Superior temporal gyrus (tissue), 1 donor: ENCODE data around the gene SH2D7.

ENCODE experiments used
- DNase-seq: peaks from one replicate; pipeline ENCODE4 v3.0.0-alpha.2; 2016; ENCODE audit errors: extremely low spot score

The SH2D7 gene

DNA sequence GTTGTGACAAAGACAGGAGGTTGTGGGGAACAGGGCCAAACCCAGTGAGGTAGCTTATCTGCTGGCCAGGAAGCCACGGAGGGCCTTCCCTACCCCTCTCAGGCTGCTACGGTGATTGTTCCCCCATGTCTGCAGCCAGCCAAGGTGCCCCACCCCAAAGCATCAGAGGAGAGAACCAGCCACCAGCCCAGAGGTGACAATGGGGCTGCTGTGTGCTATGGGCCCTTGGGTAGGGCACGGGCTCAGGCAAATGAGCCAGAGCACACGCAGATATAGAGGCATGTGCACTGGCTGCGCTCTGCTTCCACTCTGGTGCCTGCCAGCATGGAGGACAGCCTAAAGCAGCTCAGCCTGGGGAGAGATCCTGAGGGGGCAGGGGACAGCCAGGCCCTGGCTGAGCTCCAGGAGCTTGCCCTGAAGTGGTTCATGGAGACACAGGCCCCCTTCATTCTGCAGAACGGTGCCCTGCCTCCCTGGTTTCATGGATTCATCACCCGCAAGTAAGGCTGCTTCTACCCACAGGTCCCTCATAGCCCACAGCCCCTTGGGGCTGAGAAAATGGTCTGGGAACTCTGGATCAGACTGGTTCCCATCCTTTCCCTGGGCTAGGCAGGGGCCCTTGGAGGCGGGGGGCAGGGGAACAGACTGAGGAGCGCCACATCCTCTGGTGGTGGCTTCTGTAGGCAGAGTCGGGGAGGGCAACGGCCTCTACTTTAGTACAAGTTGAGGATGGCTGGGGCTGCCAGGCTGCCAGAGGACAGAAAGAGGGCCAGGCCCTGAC, at the start of gene SH2D7:
SH2D7 (plus strand) TSS at position 301 of the 781 bp plus-strand sequence; CDS start at position 325, 24 bp downstream.
- DNase-seq = no peak

DNA sequence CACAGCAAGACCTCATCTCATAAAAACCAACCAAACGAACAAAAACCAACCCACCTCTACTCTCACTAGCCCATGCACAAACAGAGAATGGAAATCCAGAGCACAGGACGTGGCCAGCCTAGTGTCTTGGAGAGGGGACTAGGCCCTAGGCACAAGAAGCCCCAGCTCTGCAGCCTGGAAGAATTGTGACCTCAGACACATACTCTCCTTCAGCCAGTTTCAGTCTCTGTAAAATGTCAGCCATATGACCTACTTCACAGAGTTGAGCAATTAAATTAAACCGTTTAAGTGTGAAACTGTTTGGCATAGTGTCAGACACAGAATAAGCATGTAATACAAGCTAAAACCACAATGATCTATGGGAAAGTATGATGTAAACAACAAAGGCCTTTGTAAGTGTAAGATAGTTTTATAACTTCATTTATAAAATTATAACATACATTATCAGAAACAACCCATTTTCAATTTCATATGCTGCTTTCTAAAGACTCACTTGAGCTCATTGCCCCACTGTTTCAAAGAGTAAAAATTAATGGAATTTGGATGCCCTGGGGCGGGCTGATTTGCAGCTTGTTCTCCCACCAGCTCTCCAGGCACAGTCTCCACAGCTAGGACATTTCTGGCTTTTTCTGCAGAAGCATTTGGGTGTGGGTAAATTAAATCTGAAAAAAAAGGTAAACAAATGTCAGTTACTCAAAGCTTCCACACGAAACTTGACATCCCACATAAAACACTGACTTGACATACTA, 47.8 kb upstream of the SH2D7 start:
- no peak for DNase-seq

DNA sequence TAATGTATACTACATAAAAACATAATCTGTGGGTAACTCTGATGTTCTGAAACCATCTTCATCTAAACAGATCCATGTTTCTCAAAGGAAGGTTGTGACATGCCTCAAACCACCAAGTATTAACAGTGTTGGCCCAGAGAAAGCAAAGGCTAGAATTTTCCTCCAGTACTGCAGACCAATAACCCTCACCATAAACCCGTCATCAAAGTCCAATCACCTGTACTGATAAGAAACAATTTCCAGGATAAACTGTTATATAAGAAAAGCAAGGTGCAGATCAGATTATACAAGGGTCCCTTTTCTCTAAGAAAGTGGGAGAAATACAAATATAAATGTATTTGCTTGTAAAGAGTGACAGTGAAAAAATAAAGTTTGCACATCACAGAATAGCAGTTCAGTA, 47.2 kb upstream of the SH2D7 start:
- no peak for DNase-seq

DNA sequence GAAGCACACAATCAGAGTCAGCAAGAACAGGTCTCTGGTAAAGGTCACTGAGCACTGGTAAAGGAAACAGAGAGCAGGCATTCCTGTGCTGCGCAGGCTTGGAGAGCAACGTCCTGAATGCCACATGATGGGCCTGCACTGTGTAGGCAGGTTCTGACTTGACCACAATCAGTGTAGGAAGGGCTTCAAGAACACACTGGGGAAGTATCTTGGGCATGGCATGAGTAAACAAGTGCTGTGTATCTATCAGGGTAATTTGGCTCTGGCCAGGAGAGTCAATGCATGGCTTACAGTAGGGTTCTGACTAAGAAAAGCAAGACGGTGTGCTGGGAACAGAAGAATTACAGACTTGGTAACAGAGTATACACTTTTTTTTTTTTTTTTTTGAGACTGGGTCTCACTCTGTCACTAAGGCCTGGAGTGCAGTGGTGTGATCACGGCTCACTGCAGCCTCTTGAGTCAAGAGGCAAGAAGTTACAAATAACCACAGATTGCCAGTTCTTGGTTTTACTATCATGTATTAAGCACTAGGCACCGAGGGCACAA, 45.5 kb upstream of the SH2D7 start:
- no peak for DNase-seq

DNA sequence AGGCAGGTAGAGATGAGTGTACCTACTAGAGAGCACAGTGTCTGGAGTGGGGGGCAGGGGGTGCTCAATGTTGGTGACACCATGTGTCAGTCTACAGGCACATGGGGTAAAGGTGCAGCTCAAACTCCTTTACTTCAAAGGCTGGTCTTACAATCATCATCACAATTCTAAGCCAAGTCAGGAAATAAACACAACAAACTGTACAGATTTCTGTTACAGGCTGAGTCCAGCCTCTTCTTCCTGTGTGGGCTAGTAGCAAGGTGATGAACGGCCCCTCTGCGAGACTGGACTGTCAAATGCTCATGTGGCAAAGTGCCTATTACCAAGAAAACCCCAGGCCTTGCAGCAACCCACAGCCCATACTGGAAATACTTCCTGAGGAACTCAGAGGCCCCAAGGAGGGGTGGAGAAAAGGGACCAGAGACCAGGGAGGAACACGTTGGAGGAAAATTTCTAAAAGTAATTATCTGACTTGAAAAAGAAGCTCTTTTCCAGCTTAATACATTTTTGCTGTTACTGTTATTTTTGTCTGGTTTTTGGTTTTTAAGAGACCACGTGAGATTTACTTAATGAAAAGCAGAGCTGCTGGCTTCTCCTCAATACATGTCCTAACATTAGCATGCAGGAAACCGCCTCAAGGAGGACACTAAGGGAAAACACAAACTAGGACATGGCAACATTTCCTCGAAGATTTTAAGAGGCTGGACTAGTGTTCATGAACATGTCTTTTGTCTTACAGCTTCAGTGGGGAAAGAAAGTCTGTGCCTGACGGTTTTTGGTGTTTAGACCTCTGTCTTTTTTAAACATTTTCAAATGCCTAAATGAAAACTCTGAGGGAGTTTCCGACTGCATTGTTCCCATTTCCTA, 44.4 kb upstream of the SH2D7 start:
- no peak for DNase-seq

DNA sequence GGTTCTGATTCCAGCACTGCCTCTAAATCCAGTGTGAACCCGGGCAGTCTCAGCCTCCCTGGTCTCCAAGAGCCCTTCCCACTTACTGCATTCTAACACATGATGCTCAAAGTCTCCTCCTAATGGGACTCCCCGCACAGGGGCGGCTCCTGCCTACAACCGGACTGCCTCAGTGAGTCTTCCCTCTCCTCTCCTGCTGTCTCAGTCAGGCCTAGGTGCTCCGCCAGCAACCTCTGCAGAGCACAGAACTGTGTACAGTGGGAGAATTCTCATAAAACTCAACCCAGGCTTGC, 43.8 kb upstream of the SH2D7 start:
- no peak for DNase-seq

DNA sequence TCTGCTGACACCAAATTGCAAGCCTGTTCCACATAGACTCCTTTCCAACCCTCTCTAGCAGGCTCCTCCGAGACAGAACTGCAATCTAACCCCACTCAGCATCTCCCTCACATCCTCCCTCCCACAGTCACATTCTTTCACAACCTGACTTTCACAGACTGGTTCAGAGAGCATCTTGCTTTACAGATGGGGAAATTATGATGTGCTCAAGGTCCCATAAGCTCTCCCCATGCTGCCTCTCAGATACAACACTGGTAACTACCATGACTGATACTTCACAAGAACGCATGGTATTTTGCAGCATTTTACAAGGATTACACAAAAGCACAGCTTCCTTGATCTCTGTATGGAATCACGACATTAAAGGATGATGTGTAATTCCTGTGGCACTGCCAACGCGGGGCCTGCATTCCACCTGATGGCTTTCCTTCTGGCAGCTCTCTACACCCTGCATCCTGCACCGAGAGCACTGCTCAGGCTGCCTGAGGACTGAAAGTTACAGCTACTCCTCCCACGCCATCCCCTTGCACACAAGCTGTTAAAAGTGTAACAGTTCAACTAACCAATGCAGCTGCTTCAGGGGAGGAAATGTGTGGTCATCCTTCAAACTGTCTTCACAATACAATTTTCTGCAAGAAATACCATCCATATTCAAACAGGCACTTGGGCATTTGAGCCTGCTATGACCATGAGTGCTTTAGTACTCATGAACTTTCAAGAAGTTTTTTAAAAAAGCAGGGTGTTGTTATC, 42.5 kb upstream of the SH2D7 start:
- DNase-seq = no peak

DNA sequence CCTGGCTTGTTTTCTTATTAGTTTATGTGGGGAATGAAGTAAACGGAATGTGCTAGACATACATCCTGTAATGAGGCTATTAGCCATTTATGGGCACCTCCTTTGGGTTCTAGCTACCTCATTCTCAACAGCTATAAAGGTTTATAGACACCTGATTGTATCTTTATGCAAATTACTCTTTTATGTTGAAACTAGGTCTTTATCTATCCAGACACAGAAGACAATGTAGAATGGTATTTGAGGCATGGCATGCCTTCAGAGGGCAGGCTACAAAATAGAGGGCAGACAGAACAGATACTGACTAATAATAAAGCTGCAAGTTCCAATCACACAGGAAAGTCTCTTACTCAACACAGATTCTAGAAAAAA, 41.9 kb upstream of the SH2D7 start:
- DNase-seq = no peak

DNA sequence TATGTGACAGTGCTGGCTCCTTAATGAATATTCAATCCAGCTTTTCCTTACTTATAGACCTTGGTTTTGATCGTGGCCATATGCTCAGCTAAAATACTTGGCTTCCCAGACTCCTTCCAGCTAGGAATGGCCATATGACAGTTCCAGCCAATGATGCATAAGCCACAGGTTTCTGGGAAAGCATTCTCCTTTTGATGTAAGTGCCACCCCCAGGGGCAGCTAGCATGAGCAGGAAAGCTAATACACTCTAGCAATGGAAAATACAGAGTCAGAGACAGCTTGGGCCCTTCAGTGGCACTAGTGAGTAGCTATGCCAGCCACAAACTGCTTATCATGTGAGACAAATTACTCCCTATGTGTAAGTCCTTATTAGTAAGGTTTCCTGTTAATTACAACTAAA, 41.5 kb upstream of the SH2D7 start:
- DNase-seq = no peak

DNA sequence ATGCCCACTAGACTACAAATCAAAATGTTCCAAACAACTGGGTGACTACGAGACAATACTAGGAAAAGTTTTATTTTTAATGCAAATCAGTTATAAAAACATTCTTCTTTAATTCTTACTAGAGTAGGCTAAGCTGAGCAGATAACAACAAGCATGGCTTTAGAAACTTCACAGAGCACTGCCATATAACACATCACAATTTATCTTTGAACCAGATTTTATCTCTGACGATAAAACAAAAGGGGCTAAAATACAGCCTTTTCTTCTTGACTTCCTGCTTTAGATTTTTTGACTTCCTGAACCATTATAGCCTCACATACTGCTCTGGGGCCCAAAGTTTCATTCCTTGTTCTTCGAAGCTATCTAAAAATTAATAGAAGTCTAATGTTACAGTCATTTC, 40.8 kb upstream of the SH2D7 start:
- peak; percentile 6 for DNase-seq

DNA sequence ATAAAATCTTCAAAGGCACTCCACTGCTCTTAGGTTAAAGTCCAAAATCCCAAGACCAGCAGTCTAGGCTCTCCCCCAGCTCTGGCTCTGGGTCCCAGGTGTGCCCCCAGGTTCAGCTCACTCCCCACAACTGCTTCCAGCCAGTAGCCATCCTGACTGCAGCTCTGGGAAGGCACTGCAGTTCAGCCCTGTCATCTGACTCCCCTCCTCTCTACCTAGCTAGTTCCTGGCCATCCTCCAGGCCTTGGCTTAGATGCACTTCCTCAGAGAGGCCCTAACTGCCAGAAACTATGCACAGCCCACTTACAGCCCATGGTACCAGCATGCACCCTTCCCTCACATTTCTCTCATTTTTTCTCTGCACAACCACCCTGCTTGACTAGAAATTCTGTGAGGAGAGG, 40.4 kb upstream of the SH2D7 start:
- DNase-seq = peak; percentile 8

DNA sequence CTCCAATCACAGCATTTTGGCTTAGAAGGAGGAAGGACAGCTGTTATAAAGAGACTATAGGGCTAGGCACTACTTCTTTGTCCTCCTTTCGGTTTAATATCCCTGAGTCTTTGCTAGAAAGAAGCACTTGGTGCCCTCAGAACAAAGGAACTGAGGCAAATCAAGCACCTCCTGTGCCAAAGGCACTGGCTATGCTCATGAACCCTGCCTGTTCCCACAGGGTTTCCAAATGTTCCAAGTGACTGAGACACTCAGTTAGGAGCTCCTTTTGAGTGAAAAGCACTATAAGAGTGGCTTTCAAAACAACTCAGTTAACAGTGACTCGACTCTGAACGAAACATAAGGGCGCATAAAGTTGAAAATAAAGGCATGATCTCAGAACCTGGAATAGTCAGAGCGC, 39.8 kb upstream of the SH2D7 start:
- DNase-seq = peak; percentile 8

DNA sequence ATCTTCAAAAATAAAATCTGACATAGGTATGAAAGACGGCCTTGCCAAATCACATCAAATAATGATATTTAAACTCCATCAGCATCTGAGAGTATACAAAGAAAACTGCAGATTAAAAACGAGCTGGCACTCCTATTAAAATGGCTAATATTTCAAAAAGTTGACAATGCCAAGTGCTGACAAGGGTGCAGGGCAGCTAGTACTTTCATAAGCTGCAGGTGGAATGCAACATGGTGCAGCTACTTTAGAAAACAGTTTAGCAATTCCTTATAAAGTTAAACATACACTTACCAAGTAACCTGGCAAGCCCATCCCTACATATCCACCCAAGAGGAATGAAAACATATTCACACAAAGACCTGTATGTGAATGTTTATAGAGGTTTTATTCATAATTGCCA, 37.8 kb upstream of the SH2D7 start:
- no peak for DNase-seq

DNA sequence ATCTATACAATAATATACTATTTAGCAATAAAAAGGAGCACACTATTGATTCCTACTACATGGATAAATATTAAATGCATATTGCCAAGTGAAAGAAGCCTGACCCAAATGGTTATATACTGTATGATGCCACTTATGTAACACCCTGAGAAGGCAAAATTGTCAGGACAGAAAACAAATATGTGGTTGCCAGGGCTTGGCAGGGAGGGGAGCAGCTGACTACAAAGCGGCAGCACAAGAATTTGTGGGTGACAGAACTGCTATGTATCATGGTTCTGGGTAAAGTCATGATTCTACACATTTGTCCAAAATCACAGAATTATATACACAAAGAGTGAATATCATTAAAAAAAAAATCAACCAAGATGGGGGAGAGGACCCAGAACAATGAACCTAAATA, 37.4 kb upstream of the SH2D7 start:
- no peak for DNase-seq

DNA sequence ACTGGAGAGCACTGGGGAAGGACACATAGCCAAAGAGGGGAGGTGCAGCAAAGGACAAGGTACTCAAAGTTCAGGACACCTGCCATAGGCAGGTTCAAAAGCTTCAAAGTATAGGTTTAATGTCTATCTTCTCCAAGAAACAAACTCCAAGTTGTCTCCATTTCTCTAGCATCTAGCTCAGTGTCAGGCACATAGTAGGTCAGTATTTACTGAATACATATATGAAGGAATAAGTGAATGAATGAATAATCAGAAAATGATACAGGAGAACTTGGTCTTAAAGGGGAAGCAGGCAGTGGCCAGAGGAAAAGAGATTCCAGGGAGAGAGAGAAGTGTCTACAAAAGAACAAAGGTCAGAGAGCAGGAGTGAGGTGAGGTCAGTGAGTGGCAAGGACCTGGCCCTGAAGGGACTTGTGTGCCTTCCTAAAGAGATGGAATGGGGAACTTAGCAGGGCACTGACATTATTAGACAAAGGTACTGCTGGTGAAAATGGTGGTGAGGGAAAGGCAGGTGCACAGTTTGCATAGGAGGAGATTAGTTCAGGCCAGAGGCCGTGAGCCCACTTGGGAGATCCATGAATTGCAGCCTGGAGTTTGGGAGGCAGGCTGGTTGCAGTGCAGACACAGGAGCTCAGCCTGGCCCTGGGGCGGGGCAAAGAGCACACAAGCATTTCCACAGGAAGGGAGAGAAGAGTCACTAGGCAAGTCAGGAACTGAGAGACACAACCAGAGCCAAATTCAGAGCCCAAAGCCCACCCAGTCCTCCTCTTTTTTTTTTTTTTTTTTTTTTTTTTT, 36.2 kb upstream of the SH2D7 start:
- DNase-seq = no peak

DNA sequence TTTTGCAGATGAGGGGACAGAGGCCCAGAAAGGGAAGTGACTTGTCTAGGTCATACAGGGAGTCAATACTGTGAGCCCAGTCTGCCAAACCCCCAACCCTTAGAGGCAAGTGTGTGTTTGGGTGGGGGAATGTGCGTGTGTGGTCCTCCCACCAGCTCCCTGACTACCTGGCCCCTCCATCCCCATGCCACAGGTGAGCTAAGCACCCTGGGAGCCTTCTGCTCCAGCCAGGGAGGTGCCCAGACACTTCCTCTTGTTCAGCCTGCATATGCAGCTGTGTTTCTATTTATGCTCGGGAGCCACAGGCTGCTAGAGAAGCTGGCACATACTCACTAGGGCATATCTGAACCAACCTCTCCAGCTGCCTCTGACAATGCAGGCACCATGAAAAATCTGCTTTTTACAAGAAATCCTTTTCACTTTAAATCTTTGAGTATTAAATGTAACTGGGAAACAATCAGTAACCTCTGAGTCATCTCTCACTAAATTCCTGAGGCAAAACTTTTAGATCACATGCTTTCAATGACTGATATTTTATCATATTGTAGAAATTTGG, 35.6 kb upstream of the SH2D7 start:
- no peak for DNase-seq

DNA sequence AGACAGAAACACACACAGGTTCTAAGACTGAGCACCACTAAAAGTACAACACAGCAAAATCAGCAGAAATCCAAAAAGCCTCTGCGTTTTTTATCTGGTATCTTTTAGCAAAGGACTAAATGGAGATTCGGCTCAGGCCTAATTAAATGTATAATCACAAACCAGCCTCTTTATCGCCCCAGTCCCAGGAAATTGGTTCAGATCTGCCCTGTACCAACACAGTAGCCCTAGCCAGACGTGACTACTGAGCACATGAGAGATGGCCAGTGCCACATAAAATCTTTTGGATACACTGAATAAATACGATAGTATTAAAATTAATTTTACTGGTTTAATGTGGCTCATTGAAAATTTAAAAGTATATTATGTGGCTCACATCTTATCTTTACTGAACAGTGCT, 34.6 kb upstream of the SH2D7 start:
- peak; percentile 9 for DNase-seq

DNA sequence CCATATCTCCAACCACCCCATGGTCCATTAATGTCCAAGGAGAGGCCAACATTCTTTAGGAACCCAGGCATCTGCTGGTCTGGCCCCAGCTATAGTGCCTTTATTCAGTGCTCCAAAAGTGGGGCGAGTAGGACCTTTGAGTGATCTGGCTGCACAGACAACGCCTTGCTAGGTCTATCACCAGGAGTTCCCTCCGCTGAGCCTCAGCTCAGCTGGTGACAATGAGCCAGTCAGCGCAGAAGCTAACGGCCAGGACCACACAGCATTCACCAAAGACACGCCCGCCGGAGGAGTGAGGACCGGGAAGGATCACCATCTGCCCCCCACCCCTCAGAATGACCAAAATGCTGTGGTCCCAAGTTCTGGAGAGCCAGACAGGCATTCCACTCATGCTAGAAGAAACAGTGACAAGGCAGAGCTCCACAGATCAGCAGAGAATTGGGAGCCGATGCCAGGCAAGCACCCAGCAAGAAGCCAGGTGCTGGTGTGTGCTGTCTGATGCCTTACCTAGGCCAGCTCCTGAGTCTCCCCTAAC, 33.9 kb upstream of the SH2D7 start:
- DNase-seq = no peak

DNA sequence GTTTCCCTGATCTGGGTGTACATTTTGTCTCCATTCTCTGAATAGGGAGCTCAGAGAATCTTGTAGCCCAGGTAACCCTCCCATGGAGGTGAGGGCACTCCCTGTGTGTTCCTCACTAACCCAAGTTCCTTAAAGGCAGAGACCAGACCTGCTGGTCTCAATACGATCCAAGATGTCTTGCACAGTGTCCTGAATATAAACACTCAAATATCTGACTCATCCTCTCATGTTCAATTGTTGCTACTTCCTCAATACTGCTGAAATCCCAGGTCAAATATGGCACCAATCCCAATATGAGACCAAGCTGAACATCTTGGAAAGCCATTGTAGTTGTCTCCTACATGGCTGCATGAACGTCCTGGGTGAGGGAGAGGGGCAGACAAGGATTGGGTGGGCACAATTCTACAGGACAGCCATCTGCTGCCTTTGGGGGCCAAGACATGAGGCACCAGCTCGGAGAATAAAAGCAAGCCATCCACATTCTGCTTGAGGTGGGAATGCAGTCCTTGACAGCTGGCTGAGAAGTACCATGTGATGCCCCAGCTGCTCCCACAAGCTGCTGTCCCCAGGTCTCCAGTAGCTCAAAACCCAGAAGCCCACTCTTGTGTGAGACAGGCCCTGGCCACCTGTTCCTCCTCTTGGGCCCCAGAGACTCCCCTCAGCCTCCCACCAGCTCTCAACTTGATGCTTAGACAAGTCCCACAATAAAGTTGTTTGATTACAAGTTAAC, 33.1 kb upstream of the SH2D7 start:
- DNase-seq = peak; percentile 8

DNA sequence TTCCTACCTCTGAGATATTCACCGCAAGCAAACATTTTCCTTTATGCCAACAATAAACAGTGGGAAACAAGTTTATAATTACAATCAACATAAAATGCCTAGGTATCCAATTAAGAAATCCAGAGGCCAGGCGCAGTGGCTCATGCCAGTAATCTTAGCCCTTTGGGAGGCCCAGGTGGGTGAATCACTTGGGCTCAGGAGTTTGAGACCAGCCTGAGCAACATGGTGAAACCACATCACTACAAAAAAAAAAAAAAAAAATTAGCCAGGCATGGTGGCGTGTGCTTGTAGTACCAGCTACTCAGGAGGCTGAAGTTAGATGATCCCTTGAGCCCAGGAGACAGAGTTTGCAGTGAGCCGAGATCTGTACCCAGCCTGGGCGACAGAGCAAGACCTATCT, 32.1 kb upstream of the SH2D7 start:
- no peak for DNase-seq
